ENCODE measurements around the gene SEPTIN8. TPM values are rescaled to one million over a fixed set of nuclear protein-coding genes. Genes with fewer than 3 reads are reported as not detected.

Gene SEPTIN8
- total and polyA plus RNA-seq, 10 of the 15 experiments (the other 5 are each of a cell fraction or from before 2014, with no cell fraction given), result 6.1 to 96.1 (median 29.4) TPM

- TF ChIP-seq BHLHE40 (IDR thresholded peaks at IDR 0.05; ENCODE audit: borderline replicate concordance in 1 of 2, low read depth in 2 of 2, low read length in 1 of 2), result peak in 1 of 2 experiments; percentile 47; a peak in 1 of 4 replicates
- no peak for TF ChIP-seq EED (IDR thresholded peaks at IDR 0.05; ENCODE audit: low read depth)
- TF ChIP-seq RAD21 (IDR thresholded peaks at IDR 0.05; ENCODE audit: insufficient read depth, low read depth, low read length), result peak; percentile 20; the same call in 1 of the 2 replicates
- no peak; the same call in 1 of the 2 replicates for TF ChIP-seq POLR2AphosphoS2 (IDR thresholded peaks at IDR 0.05; ENCODE audit: low read depth, low read length)
- no peak for TF ChIP-seq BRCA1 (IDR thresholded peaks at IDR 0.05; ENCODE audit: low read depth, low read length)
- no peak for TF ChIP-seq SMAD5 (IDR thresholded peaks at IDR 0.05; ENCODE audit: low read depth)
- no peak for TF ChIP-seq HDGF (IDR thresholded peaks at IDR 0.05)
- TF ChIP-seq IKZF1 (conservative IDR thresholded peaks at IDR 0.05), result peak; percentile 90; the same call in 1 of the 2 replicates
- no peak for TF ChIP-seq PAX8 (IDR thresholded peaks at IDR 0.05)
- no peak for TF ChIP-seq CHD4 (IDR thresholded peaks at IDR 0.05)
- TF ChIP-seq YY1 (IDR thresholded peaks at IDR 0.05; ENCODE audit: low read depth, low read length), result peak; percentile 66; the same call in 1 of the 2 replicates
- TF ChIP-seq RB1 (IDR thresholded peaks at IDR 0.05; ENCODE audit: borderline replicate concordance), result no peak; the same call in 1 of the 2 replicates
- no peak for TF ChIP-seq HSF1 (IDR thresholded peaks at IDR 0.05; ENCODE audit: low read depth, low read length)
- TF ChIP-seq ZZZ3 (IDR thresholded peaks at IDR 0.05; ENCODE audit: control insufficient read depth, insufficient read length, low read depth), result no peak
- 0 out of 2 replicates have a peak, but pooled peaks have one; percentile 68 for TF ChIP-seq WRNIP1 (IDR thresholded peaks at IDR 0.05; ENCODE audit: borderline replicate concordance, low read depth, low read length)
- TF ChIP-seq POU2F2 (IDR thresholded peaks at IDR 0.05; ENCODE audit: borderline replicate concordance, low read depth, low read length), result no peak
- TF ChIP-seq, protein P1, sequence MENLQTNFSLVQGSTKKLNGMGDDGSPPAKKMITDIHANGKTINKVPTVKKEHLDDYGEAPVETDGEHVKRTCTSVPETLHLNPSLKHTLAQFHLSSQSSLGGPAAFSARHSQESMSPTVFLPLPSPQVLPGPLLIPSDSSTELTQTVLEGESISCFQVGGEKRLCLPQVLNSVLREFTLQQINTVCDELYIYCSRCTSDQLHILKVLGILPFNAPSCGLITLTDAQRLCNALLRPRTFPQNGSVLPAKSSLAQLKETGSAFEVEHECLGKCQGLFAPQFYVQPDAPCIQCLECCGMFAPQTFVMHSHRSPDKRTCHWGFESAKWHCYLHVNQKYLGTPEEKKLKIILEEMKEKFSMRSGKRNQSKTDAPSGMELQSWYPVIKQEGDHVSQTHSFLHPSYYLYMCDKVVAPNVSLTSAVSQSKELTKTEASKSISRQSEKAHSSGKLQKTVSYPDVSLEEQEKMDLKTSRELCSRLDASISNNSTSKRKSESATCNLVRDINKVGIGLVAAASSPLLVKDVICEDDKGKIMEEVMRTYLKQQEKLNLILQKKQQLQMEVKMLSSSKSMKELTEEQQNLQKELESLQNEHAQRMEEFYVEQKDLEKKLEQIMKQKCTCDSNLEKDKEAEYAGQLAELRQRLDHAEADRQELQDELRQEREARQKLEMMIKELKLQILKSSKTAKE (IDR thresholded peaks at IDR 0.05; ENCODE audit: low read depth, poor library complexity, severe bottlenecking), result no peak
- TF ChIP-seq NFXL1 (IDR thresholded peaks at IDR 0.05; ENCODE audit: borderline replicate concordance), result 0 out of 2 replicates have a peak, but pooled peaks have one; percentile 57
- TF ChIP-seq NBN (IDR thresholded peaks at IDR 0.05), result peak; percentile 76
- 0 out of 2 replicates have a peak, but pooled peaks have one; percentile 18 for TF ChIP-seq SMC3 (IDR thresholded peaks at IDR 0.05; ENCODE audit: borderline replicate concordance, low read length)
- peak; percentile 20 for TF ChIP-seq GATAD2B (conservative IDR thresholded peaks at IDR 0.05; ENCODE audit: low read depth)
- no peak for TF ChIP-seq PAX5 (IDR thresholded peaks at IDR 0.05; ENCODE audit: borderline replicate concordance, low read depth, low read length)
- peak; percentile 98 for TF ChIP-seq SMARCA5 (IDR thresholded peaks at IDR 0.05)
- TF ChIP-seq ZSCAN29 (IDR thresholded peaks at IDR 0.05), result 0 out of 2 replicates have a peak, but pooled peaks have one; percentile 26
- TF ChIP-seq, protein P2, sequence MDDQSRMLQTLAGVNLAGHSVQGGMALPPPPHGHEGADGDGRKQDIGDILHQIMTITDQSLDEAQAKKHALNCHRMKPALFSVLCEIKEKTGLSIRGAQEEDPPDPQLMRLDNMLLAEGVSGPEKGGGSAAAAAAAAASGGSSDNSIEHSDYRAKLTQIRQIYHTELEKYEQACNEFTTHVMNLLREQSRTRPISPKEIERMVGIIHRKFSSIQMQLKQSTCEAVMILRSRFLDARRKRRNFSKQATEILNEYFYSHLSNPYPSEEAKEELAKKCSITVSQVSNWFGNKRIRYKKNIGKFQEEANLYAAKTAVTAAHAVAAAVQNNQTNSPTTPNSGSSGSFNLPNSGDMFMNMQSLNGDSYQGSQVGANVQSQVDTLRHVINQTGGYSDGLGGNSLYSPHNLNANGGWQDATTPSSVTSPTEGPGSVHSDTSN (IDR thresholded peaks at IDR 0.05; ENCODE audit: insufficient replicate concordance, low read depth, low read length), result no peak
- TF ChIP-seq ATF2 (IDR thresholded peaks at IDR 0.05; ENCODE audit: low read length), result no peak
Observed at GRCh38 chr5:132746954-132747615, 30.0 kb downstream of the SEPTIN8 start, which contains the start of gene CCNI2 (continued).

Data from GM12878 (cell line).